Glutamatergic neuron (in vitro differentiated cells): ENCODE results near the gene RECQL. TPM values are rescaled to one million over a fixed set of nuclear protein-coding genes. Genes with fewer than 3 reads are reported as not detected.

Experiments
- DNase-seq: peaks from one replicate; pipeline ENCODE4 v3.0.0; 2022
- H3K27ac Mint-ChIP-seq: one replicate; pipeline ENCODE4 v1.8.0; 2020; ENCODE audit warnings: mild to moderate bottlenecking, mixed read lengths, inconsistent platforms; ENCODE audit not compliant: unreplicated experiment
- H3K27me3 Mint-ChIP-seq: one replicate; pipeline ENCODE4 v1.8.0; 2020; ENCODE audit warnings: mild to moderate bottlenecking, moderate library complexity, mixed read lengths, inconsistent platforms; ENCODE audit not compliant: unreplicated experiment
- H3K36me3 Mint-ChIP-seq: one replicate; pipeline ENCODE4 v1.8.0; 2020; ENCODE audit warnings: mild to moderate bottlenecking, mixed read lengths, inconsistent platforms; ENCODE audit not compliant: unreplicated experiment
- H3K4me1 Mint-ChIP-seq: one replicate; pipeline ENCODE4 v1.8.0; 2020; ENCODE audit warnings: mild to moderate bottlenecking, low read depth, mixed read lengths, inconsistent platforms; ENCODE audit not compliant: unreplicated experiment
- H3K4me3 Mint-ChIP-seq: one replicate; pipeline ENCODE4 v1.8.0; 2020; ENCODE audit warnings: mild to moderate bottlenecking, mixed read lengths, inconsistent platforms; ENCODE audit not compliant: unreplicated experiment
- H3K9me3 Mint-ChIP-seq: one replicate; pipeline ENCODE4 v1.8.0; 2020; ENCODE audit warnings: mild to moderate bottlenecking, moderate library complexity, mixed read lengths, inconsistent platforms; ENCODE audit not compliant: unreplicated experiment
- total RNA-seq: library from RNA; stranded (reverse); fragmentation: NEBNext Ultra II Directional; extraction: Animal tissue kit (Norgen Biotek cat#: 25700); gene quantifications from one replicate; pipeline ENCODE4 v1.2.1, GENCODE V29; 2021; ENCODE audit not compliant: unreplicated experiment
- TF ChIP-seq, protein P1 (sequence below): fragments of 200-600 bp; sonication (generic); IDR thresholded peaks from one replicate; pipeline ENCODE4 v1.5.0; 2021; ENCODE audit not compliant: partially characterized antibody, unreplicated experiment

RECQL gene
- total RNA-seq, 1 donor from 2014 or later, result 20.0 TPM

DNA sequence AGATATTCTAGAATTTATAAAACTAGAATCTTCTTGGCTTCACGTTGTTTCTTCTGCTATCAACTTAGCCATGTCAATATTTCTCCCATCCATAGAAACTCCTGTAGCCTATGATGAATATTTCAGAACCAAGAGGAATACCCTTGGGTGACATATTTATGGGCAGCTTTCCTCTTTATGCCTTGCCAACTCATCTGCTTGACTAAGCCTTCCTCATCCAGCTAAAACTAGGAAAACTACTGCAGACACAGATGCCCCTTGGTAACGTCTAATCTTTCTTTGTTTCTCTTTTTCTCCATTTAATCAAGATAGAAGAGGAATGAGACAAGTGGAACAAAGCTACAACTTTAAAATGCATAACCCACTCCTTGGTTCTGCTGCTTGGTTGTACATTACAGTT is 6.4 kb upstream of the RECQL start:
- TF ChIP-seq, protein P1, sequence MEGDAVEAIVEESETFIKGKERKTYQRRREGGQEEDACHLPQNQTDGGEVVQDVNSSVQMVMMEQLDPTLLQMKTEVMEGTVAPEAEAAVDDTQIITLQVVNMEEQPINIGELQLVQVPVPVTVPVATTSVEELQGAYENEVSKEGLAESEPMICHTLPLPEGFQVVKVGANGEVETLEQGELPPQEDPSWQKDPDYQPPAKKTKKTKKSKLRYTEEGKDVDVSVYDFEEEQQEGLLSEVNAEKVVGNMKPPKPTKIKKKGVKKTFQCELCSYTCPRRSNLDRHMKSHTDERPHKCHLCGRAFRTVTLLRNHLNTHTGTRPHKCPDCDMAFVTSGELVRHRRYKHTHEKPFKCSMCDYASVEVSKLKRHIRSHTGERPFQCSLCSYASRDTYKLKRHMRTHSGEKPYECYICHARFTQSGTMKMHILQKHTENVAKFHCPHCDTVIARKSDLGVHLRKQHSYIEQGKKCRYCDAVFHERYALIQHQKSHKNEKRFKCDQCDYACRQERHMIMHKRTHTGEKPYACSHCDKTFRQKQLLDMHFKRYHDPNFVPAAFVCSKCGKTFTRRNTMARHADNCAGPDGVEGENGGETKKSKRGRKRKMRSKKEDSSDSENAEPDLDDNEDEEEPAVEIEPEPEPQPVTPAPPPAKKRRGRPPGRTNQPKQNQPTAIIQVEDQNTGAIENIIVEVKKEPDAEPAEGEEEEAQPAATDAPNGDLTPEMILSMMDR, result no peak
- DNase-seq, result no peak
- Mint-ChIP-seq H3K36me3 (no peaks in the 10 kb centered on the region), H3K4me1 (peaks cover 2% of the 10 kb centered on the region), H3K27me3 (peaks cover 1% of the 10 kb centered on the region), H3K27ac (no peak overlapping the region), H3K9me3 (no peaks in the 10 kb centered on the region), H3K4me3 (no peak overlapping the region)

DNA sequence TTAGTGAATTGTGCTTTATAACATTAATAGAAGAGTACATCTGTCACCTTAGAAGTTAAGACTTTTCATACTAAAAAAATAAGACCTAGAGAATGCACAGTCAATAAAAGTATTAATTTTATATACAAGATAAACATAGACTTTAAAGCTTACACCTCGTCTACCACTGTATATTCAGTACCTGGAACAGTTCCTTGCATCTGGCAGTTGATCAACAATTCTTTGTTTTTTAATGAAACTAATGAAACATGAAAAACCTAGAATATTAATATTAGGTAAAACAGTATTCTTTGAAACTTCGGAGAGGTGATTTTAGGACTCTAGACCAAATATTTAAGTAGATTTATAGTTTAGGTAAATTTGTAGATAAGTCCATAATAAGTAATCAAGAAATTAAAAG is 4.5 kb upstream of the RECQL start:
- no peak overlapping the region for H3K27ac Mint-ChIP-seq
- no peak overlapping the region for H3K4me3 Mint-ChIP-seq
- peaks cover 3% of the 10 kb centered on the region for H3K9me3 Mint-ChIP-seq
- H3K36me3 Mint-ChIP-seq, result no peaks in the 10 kb centered on the region
- DNase-seq, result no peak
- peaks cover 1% of the 10 kb centered on the region for H3K27me3 Mint-ChIP-seq
- H3K4me1 Mint-ChIP-seq, result peaks cover 2% of the 10 kb centered on the region
- TF ChIP-seq, protein P1, result no peak

DNA sequence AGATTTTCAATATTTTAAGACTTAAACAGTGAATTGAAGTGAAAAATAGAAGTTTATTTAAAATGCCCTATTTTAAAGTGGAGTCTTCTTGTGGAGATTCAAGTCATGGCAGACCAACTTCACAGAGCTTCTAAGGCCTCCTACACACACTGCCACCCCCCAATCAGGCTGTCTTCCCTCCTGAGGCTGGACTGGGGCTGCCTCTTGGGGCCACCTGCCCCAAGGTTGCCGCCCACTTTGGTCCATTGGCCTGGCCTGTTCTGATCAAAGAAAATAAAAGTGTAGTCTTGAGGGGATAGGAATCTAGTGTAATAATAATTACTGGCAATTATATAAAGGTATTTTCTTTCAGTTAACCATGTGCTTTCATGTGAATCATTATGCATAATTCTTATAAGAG is 1.4 kb upstream of the RECQL start:
- no peak for DNase-seq
- H3K36me3 Mint-ChIP-seq, result no peaks in the 10 kb centered on the region
- H3K9me3 Mint-ChIP-seq, result peaks cover 3% of the 10 kb centered on the region
- H3K27me3 Mint-ChIP-seq, result peaks cover 1% of the 10 kb centered on the region
- H3K4me3 Mint-ChIP-seq, result no peak overlapping the region
- H3K27ac Mint-ChIP-seq, result peak overlapping the region; percentile 15
- peaks cover 2% of the 10 kb centered on the region for H3K4me1 Mint-ChIP-seq
- TF ChIP-seq, protein P1, result no peak

DNA sequence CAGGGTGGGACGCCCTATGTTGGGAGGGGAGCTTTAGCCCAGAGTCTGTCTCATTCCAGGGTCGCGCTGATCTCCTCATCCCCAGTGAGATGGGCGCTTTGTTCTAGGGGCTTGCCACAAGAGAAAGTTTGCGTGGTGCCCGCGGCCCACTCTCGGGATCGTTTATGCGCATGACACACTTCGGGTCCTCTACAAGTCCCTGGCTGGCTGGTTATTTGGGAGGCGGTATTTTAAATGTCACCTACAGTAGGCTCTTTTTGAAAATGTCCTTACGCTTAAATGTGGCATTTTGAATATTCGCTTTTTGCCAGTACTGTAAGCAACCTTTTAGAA is 695 bp upstream of the RECQL start:
- TF ChIP-seq, protein P1, result no peak
- Mint-ChIP-seq H3K4me3 (no peak overlapping the region), H3K27me3 (peaks cover 1% of the 10 kb centered on the region), H3K27ac (no peak overlapping the region), H3K4me1 (peaks cover 2% of the 10 kb centered on the region), H3K36me3 (no peaks in the 10 kb centered on the region), H3K9me3 (peaks cover 3% of the 10 kb centered on the region)
- DNase-seq, result no peak

DNA sequence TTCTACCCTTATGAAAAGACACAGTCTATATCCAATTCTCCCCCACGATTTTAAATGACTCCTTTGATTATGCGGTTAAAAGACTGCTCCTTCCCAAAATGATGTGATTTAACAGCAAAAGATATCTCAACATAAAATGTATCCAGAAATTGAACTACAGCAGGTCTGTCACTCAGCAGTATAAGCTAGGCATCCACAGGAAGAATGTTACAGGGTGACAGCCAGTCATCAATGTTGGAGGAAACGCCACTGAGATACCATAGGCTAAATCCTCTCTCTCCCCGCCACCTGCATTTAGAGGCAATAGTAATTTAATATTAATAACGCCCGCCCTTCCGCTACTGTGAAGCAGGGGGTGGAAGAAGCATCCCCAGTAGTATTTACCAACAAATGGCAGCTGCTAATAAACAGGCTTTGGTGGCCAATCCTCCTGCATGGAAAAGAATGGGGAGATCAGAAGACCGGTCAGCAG is 613 bp downstream of the RECQL start:
- Mint-ChIP-seq H3K4me3 (no peak overlapping the region), H3K36me3 (no peaks in the 10 kb centered on the region), H3K9me3 (peaks cover 3% of the 10 kb centered on the region), H3K27me3 (peaks cover 1% of the 10 kb centered on the region), H3K27ac (no peak overlapping the region), H3K4me1 (peaks cover 2% of the 10 kb centered on the region)
- TF ChIP-seq, protein P1, result no peak
- DNase-seq, result no peak
